Neuron (in vitro differentiated cells): ENCODE measurements around the gene ARID3A.

ENCODE experiments used
- H2AFZ ChIP-seq: one replicate; pipeline ENCODE4 v1.6.1; 2013; ENCODE audit warnings: low read depth, mild to moderate bottlenecking, inconsistent platforms, low read length, moderate library complexity
- H3K27me3 ChIP-seq: one replicate; pipeline ENCODE4 v1.6.1; 2013; ENCODE audit warnings: low read length; ENCODE audit not compliant: insufficient read depth
- H3K36me3 ChIP-seq: one replicate; pipeline ENCODE4 v1.6.1; 2013; ENCODE audit warnings: low read length; ENCODE audit not compliant: insufficient read depth
- H3K4me1 ChIP-seq: one replicate; pipeline ENCODE4 v1.6.1; 2013; ENCODE audit warnings: low read length; ENCODE audit not compliant: insufficient read depth
- H3K4me3 ChIP-seq: 2 replicates; pipeline ENCODE4 v1.5.1; 2013; ENCODE audit warnings: mild to moderate bottlenecking, low read length, moderate library complexity
- H3K9me3 ChIP-seq: one replicate; pipeline ENCODE4 v1.6.1; 2013; ENCODE audit warnings: low read length

The ARID3A gene

GRCh38 chr19:1004803-1005664 lies 79.2 kb downstream of the ARID3A start:
- H3K9me3 ChIP-seq: no peaks in the 10 kb centered on the region
- no peak overlapping the region for H2AFZ ChIP-seq
- peaks cover 10% of the 10 kb centered on the region for H3K27me3 ChIP-seq
- H3K36me3 ChIP-seq: peaks cover 6% of the 10 kb centered on the region
- no peak overlapping the region for H3K4me3 ChIP-seq
- H3K4me1 ChIP-seq: peaks cover 9% of the 10 kb centered on the region

GRCh38 chr19:1006711-1007398 lies 81.0 kb downstream of the ARID3A start:
- no peaks in the 10 kb centered on the region for H3K9me3 ChIP-seq
- H3K36me3 ChIP-seq: peaks cover 17% of the 10 kb centered on the region
- no peak overlapping the region for H3K4me3 ChIP-seq
- no peak overlapping the region for H2AFZ ChIP-seq
- H3K27me3 ChIP-seq: no peaks in the 10 kb centered on the region
- no peaks in the 10 kb centered on the region for H3K4me1 ChIP-seq

GRCh38 chr19:1007399-1008251 lies 81.8 kb downstream of the ARID3A start:
- no peaks in the 10 kb centered on the region for H3K27me3 ChIP-seq
- H3K36me3 ChIP-seq: peaks cover 25% of the 10 kb centered on the region
- H3K4me1 ChIP-seq: no peaks in the 10 kb centered on the region
- no peak overlapping the region for H2AFZ ChIP-seq
- no peaks in the 10 kb centered on the region for H3K9me3 ChIP-seq
- no peak overlapping the region for H3K4me3 ChIP-seq

GRCh38 chr19:1008268-1009040 lies 82.6 kb downstream of the ARID3A start:
- Histone ChIP-seq H3K36me3 (peaks cover 32% of the 10 kb centered on the region), H3K9me3 (no peaks in the 10 kb centered on the region), H2AFZ (no peak overlapping the region), H3K27me3 (no peaks in the 10 kb centered on the region), H3K4me3 (no peak overlapping the region), H3K4me1 (no peaks in the 10 kb centered on the region)

- Histone ChIP-seq H2AFZ (no peak overlapping the region), H3K27me3 (no peaks in the 10 kb centered on the region), H3K9me3 (no peaks in the 10 kb centered on the region), H3K4me1 (no peaks in the 10 kb centered on the region), H3K4me3 (no peak overlapping the region), H3K36me3 (peaks cover 40% of the 10 kb centered on the region)
Observed at GRCh38 chr19:1009041-1009980, 83.5 kb downstream of the ARID3A start.

GRCh38 chr19:1009981-1010538 lies 84.2 kb downstream of the ARID3A start:
- Histone ChIP-seq H2AFZ (no peak overlapping the region), H3K27me3 (no peaks in the 10 kb centered on the region), H3K4me1 (no peaks in the 10 kb centered on the region), H3K4me3 (no peak overlapping the region), H3K36me3 (peaks cover 44% of the 10 kb centered on the region), H3K9me3 (no peaks in the 10 kb centered on the region)

- H3K9me3 ChIP-seq: no peaks in the 10 kb centered on the region
- H3K4me1 ChIP-seq: peaks cover 5% of the 10 kb centered on the region
- H2AFZ ChIP-seq: no peak overlapping the region
- no peaks in the 10 kb centered on the region for H3K27me3 ChIP-seq
- no peak overlapping the region for H3K4me3 ChIP-seq
- H3K36me3 ChIP-seq: peaks cover 44% of the 10 kb centered on the region
Observed at GRCh38 chr19:1010586-1011510, 85.0 kb downstream of the ARID3A start.

- Histone ChIP-seq H3K4me3 (no peak overlapping the region), H3K27me3 (no peaks in the 10 kb centered on the region), H3K4me1 (peaks cover 15% of the 10 kb centered on the region), H2AFZ (no peak overlapping the region), H3K9me3 (no peaks in the 10 kb centered on the region), H3K36me3 (peaks cover 44% of the 10 kb centered on the region)
Observed at GRCh38 chr19:1011831-1012333, 86.0 kb downstream of the ARID3A start.

- H3K27me3 ChIP-seq: no peaks in the 10 kb centered on the region
- no peaks in the 10 kb centered on the region for H3K9me3 ChIP-seq
- H2AFZ ChIP-seq: no peak overlapping the region
- H3K4me1 ChIP-seq: peaks cover 19% of the 10 kb centered on the region
- peaks cover 44% of the 10 kb centered on the region for H3K36me3 ChIP-seq
- no peak overlapping the region for H3K4me3 ChIP-seq
Observed at GRCh38 chr19:1012334-1012733, 86.5 kb downstream of the ARID3A start.

- H2AFZ ChIP-seq: no peak overlapping the region
- H3K36me3 ChIP-seq: peaks cover 48% of the 10 kb centered on the region
- H3K27me3 ChIP-seq: no peaks in the 10 kb centered on the region
- no peaks in the 10 kb centered on the region for H3K9me3 ChIP-seq
- H3K4me3 ChIP-seq: no peak overlapping the region
- peaks cover 28% of the 10 kb centered on the region for H3K4me1 ChIP-seq
Observed at GRCh38 chr19:1013218-1013617, 87.4 kb downstream of the ARID3A start.
